GM23338 (cell line): ENCODE results near the gene PCBP2. TPM values are rescaled to one million over a fixed set of nuclear protein-coding genes. Genes with fewer than 3 reads are reported as not detected.

Source experiments
- ATAC-seq: fragments of 200-7000 bp; cut with Tn5 transposase; 3 replicates; pipeline ENCODE4 v1.9.1; 2020
- DNase-seq: peaks from one replicate; pipeline ENCODE4 v3.0.0-alpha.2; 2015; ENCODE audit warnings: low spot score
- H2AFZ ChIP-seq: fragments of 200-600 bp; sonication (generic); 2 replicates; pipeline ENCODE4 v1.8.0; 2016; ENCODE audit warnings: antibody characterized with exemption, mild to moderate bottlenecking, moderate library complexity
- H3F3A ChIP-seq: fragments of 200-600 bp; sonication (generic); replicated peaks from 2 replicates; pipeline ENCODE4 v1.8.0; 2017; ENCODE audit warnings: antibody characterized with exemption, mixed run types, low read depth
- H3K27ac ChIP-seq: fragments of 200-600 bp; sonication (generic); 2 replicates; pipeline ENCODE4 v1.6.1; 2016; ENCODE audit warnings: low read depth
- H3K27me3 ChIP-seq: fragments of 200-600 bp; sonication (generic); 2 replicates; pipeline ENCODE4 v1.8.0; 2016; ENCODE audit warnings: mild to moderate bottlenecking, mixed run types, moderate library complexity; ENCODE audit not compliant: insufficient read depth
- H3K36me3 ChIP-seq: fragments of 200-600 bp; sonication (generic); 2 replicates; pipeline ENCODE4 v1.8.0; 2016; ENCODE audit warnings: mild to moderate bottlenecking; ENCODE audit not compliant: insufficient read depth
- H3K4me1 ChIP-seq: fragments of 200-600 bp; sonication (generic); 2 replicates; pipeline ENCODE4 v1.8.0; 2016; ENCODE audit warnings: mild to moderate bottlenecking, moderate library complexity; ENCODE audit not compliant: insufficient read depth
- H3K4me2 ChIP-seq: fragments of 200-600 bp; sonication (generic); 2 replicates; pipeline ENCODE4 v1.7.1; 2017; ENCODE audit warnings: mixed run types
- H3K4me3 ChIP-seq: fragments of 200-600 bp; sonication (generic); 2 replicates; pipeline ENCODE4 v1.6.1; 2016; ENCODE audit warnings: mixed run types
- H3K79me2 ChIP-seq: fragments of 200-600 bp; sonication (generic); replicated peaks from 2 replicates; pipeline ENCODE4 v1.8.0; 2017; ENCODE audit warnings: mild to moderate bottlenecking; ENCODE audit not compliant: insufficient read depth
- H3K9me2 ChIP-seq: fragments of 200-600 bp; sonication (generic); 2 replicates; pipeline ENCODE4 v1.8.0; 2017; ENCODE audit not compliant: insufficient read depth
- H4K20me1 ChIP-seq: fragments of 200-600 bp; sonication (generic); replicated peaks from 2 replicates; pipeline ENCODE4 v1.8.0; 2017; ENCODE audit warnings: mild to moderate bottlenecking; ENCODE audit not compliant: insufficient read depth
- H3K27ac Mint-ChIP-seq: 2 replicates; pipeline ENCODE4 v1.8.0; 2020; ENCODE audit warnings: inconsistent platforms, mild to moderate bottlenecking, moderate library complexity, mixed read lengths
- H3K27me3 Mint-ChIP-seq: 3 replicates; pipeline ENCODE4 v1.8.0; 2022; ENCODE audit warnings: low read depth, mild to moderate bottlenecking, moderate library complexity, mixed read lengths, inconsistent platforms; ENCODE audit not compliant: insufficient read depth, poor library complexity
- H3K36me3 Mint-ChIP-seq: 3 replicates; pipeline ENCODE4 v1.8.0; 2021; ENCODE audit warnings: low read depth, mild to moderate bottlenecking, inconsistent platforms, moderate library complexity, mixed read lengths
- H3K4me1 Mint-ChIP-seq: 3 replicates; pipeline ENCODE4 v1.8.0; 2020; ENCODE audit warnings: mild to moderate bottlenecking, inconsistent platforms, mixed read lengths
- H3K4me3 Mint-ChIP-seq: 3 replicates; pipeline ENCODE4 v1.8.0; 2021; ENCODE audit warnings: moderate library complexity, mild to moderate bottlenecking, inconsistent platforms, mixed read lengths
- H3K9me3 Mint-ChIP-seq: 3 replicates; pipeline ENCODE4 v1.8.0; 2020; ENCODE audit warnings: moderate library complexity, mild to moderate bottlenecking, inconsistent platforms, mixed read lengths
- CREB1 ChIP-seq: fragments of 250-450 bp; sonication (Bioruptor Pico); IDR thresholded peaks from 2 replicates; pipeline ENCODE4 v1.5.0; 2020; ENCODE audit warnings: low read depth, mild to moderate bottlenecking, moderate library complexity
- JUNB ChIP-seq: IDR thresholded peaks from one replicate; pipeline ENCODE4 v1.6.1; 2016; ENCODE audit warnings: antibody characterized with exemption; ENCODE audit not compliant: unreplicated experiment
- POLR2AphosphoS5 ChIP-seq: IDR thresholded peaks from 2 replicates; pipeline ENCODE4 v1.6.1; 2016; ENCODE audit warnings: antibody characterized with exemption, low read depth
- REST ChIP-seq: IDR thresholded peaks from one replicate; pipeline ENCODE4 v1.6.1; 2018; ENCODE audit warnings: antibody characterized with exemption; ENCODE audit not compliant: unreplicated experiment
- ZNF114 ChIP-seq: fragments of 250-450 bp; sonication (Bioruptor Pico); IDR thresholded peaks from 2 replicates; pipeline ENCODE4 v1.5.0; 2020; ENCODE audit warnings: mild to moderate bottlenecking, moderate library complexity
- ZNF331 ChIP-seq: fragments of 250-450 bp; sonication (Bioruptor Pico); IDR thresholded peaks from 2 replicates; pipeline ENCODE4 v1.5.0; 2020; ENCODE audit warnings: low read depth, mild to moderate bottlenecking, moderate library complexity
- ZNF462 ChIP-seq: fragments of 250-450 bp; sonication (Bioruptor Pico); IDR thresholded peaks from 2 replicates; pipeline ENCODE4 v1.5.0; 2020; ENCODE audit warnings: mild to moderate bottlenecking, moderate library complexity
- polyA plus RNA-seq: library from polyadenylated mRNA; unstranded; fragments of >200 nt; fragmentation: Nextera tagmentation; extraction: Ambion mirVana; gene quantifications from 2 replicates; pipeline ENCODE4 v1.2.1, GENCODE V29; 2016
- total RNA-seq: library from RNA; depleted of rRNA; stranded (reverse); fragments of >200 nt; shearing (Covaris generic); gene quantifications from 2 replicates; pipeline ENCODE4 v1.2.3, GENCODE V29; 2014

The PCBP2 gene
- total and polyA plus RNA-seq, 2 experiments from 2014 or later, result 397 to 676 TPM

DNA sequence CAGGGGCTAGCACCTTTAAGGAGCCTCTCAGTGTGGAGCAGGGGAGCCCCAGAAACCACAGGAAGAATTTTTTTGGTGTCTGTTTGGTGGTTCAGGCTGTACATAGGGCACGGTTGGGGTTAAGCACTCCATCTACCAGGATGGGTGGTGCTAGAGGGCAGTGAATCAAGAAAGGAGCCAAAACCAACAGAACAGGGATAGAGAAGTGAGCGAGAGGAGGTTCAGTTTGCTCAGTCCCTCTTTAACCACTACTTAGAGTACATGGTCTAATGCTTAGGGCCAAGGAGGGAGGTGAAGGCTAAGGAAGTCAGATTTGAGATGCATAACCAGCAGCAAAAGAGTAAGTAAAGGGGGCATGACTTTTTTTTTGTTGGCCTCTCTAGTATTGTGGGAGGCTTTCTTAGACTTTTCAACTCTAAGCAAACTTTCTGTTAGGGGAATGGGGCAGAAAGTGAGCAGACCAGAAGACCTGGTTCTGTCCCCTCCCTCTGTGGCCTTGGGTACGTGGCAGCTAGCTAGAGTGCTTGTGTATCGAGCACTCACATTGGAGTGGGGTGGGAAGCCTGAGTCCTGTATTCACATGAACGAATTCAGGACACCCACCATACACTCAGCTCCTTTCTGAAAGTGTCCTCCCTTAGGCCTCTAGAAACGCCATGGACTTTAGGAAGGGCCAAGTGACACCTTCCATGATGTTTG is 62.0 kb downstream of the PCBP2 start (continued):
- TF ChIP-seq ZNF462 (CRISPR knock-in tag), result no peak
- no peak for TF ChIP-seq JUNB
- TF ChIP-seq ZNF114 (CRISPR knock-in tag), result no peak
- no peak for TF ChIP-seq CREB1 (CRISPR knock-in tag)

DNA sequence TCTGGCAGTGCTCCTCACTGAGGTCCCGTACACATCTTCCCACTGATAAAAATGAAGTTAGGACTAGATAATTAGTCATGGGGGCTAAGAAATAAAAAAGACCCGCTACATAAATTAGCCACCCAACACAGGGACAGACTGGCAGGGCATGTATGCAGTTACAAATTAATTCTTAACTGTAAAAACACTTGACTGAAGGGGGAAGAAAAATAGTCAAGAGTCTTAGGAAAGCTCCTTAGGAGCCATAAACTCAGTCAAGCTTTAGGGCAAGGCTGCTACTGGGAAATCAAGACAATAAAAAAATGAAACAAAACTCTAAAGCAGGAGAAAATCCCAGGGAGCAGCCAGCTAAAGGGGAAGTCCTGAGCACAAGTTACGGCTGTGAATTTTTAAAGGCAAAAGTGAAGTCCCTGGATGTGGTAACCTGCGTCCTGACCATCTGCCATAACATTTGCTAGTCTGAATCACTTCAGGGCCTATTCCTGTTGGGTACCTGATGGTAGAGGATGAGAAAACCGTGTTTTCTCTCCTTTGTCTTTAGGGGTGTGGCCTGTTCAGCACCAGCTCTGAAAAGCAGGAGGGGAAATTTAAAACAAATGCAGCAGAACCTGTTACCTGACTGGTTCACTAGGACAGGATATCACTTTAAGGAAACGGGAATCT is 62.9 kb downstream of the PCBP2 start:
- DNase-seq (no peak), ATAC-seq (no peak)
- H3K36me3 ChIP-seq, result no peaks in the 10 kb centered on the region
- Mint-ChIP-seq H3K9me3 (no peaks in the 10 kb centered on the region), H3K4me1 (peaks cover 12% of the 10 kb centered on the region), H3K36me3 (no peaks in the 10 kb centered on the region; the same call in 1 of the 3 replicates), H3K27ac (no peak overlapping the region), H3K27me3 (peaks cover 1% of the 10 kb centered on the region), H3K4me3 (no peak overlapping the region)
- no peak overlapping the region for H3K4me2 ChIP-seq
- no peak overlapping the region for H2AFZ ChIP-seq
- H3K27ac ChIP-seq, result no peak overlapping the region
- no peaks in the 10 kb centered on the region for H3K79me2 ChIP-seq
- H4K20me1 ChIP-seq, result peaks cover 3% of the 10 kb centered on the region; the same call in 1 of the 2 replicates
- H3K4me1 ChIP-seq, result no peaks in the 10 kb centered on the region
- H3K27me3 ChIP-seq, result no peaks in the 10 kb centered on the region
- no peaks in the 10 kb centered on the region for H3K9me2 ChIP-seq
- no peak overlapping the region for H3K4me3 ChIP-seq
- H3F3A ChIP-seq, result no peaks in the 10 kb centered on the region
- TF ChIP-seq REST (no peak), ZNF331 (CRISPR knock-in tag) (no peak), POLR2AphosphoS5 (no peak), CREB1 (CRISPR knock-in tag) (no peak), JUNB (no peak)
